H9 (cell line): ENCODE results near the gene TNFAIP2. TPM values are rescaled to one million over a fixed set of nuclear protein-coding genes. Genes with fewer than 3 reads are reported as not detected.

Source experiments
- DNase-seq: peaks from one replicate; pipeline ENCODE4 v3.0.0-alpha.2; 2017
- H2AFZ ChIP-seq: one replicate; pipeline ENCODE4 v1.6.1; 2013; ENCODE audit warnings: mild to moderate bottlenecking, low read length, control low read depth, moderate library complexity
- H2AK5ac ChIP-seq: 2 replicates; pipeline ENCODE4 v1.6.1; 2013; ENCODE audit warnings: low read length, control low read depth, mixed read lengths; ENCODE audit not compliant: insufficient read length
- H2BK120ac ChIP-seq: one replicate; pipeline ENCODE4 v1.6.1; 2013; ENCODE audit warnings: low read depth, mild to moderate bottlenecking, low read length, control low read depth, inconsistent platforms; ENCODE audit not compliant: poor library complexity, severe bottlenecking
- H2BK12ac ChIP-seq: 2 replicates; pipeline ENCODE4 v1.6.1; 2013; ENCODE audit warnings: low read length, control low read depth, mixed read lengths, low read depth; ENCODE audit not compliant: insufficient read length
- H2BK15ac ChIP-seq: 2 replicates; pipeline ENCODE4 v1.6.1; 2013; ENCODE audit warnings: low read depth, low read length, control low read depth
- H2BK20ac ChIP-seq: one replicate; pipeline ENCODE4 v1.6.1; 2013; ENCODE audit warnings: low read depth, mild to moderate bottlenecking, low read length, control low read depth, inconsistent platforms; ENCODE audit not compliant: poor library complexity, severe bottlenecking
- H2BK5ac ChIP-seq: 2 replicates; pipeline ENCODE4 v1.6.1; 2013; ENCODE audit warnings: low read length, control low read depth, mixed read lengths; ENCODE audit not compliant: insufficient read length
- H3K14ac ChIP-seq: 2 replicates; pipeline ENCODE4 v1.6.1; 2013; ENCODE audit warnings: low read length, control low read depth; ENCODE audit not compliant: insufficient read depth
- H3K18ac ChIP-seq: 2 replicates; pipeline ENCODE4 v1.6.1; 2013; ENCODE audit warnings: low read depth, mild to moderate bottlenecking, mixed read lengths, low read length, control low read depth; ENCODE audit not compliant: insufficient read length
- H3K23ac ChIP-seq: 2 replicates; pipeline ENCODE4 v1.6.1; 2013; ENCODE audit warnings: low read length, control low read depth, mixed read lengths, low read depth; ENCODE audit not compliant: insufficient read length
- H3K23me2 ChIP-seq: 2 replicates; pipeline ENCODE4 v1.6.1; 2013; ENCODE audit warnings: low read depth, mild to moderate bottlenecking, mixed read lengths, low read length, control low read depth; ENCODE audit not compliant: insufficient read length, poor library complexity, severe bottlenecking
- H3K27ac ChIP-seq: 2 replicates; pipeline ENCODE4 v1.5.1; 2013; ENCODE audit warnings: low read length, control low read depth, mixed read lengths, low read depth; ENCODE audit not compliant: insufficient read length
- H3K27me3 ChIP-seq: 2 replicates; pipeline ENCODE4 v1.6.1; 2013; ENCODE audit warnings: low read length, control low read depth, inconsistent platforms; ENCODE audit not compliant: insufficient read depth
- H3K4ac ChIP-seq: 2 replicates; pipeline ENCODE4 v1.6.1; 2013; ENCODE audit warnings: low read depth, mild to moderate bottlenecking, control low read depth, inconsistent platforms, low read length, moderate library complexity
- H3K4me1 ChIP-seq: 2 replicates; pipeline ENCODE4 v1.6.1; 2013; ENCODE audit warnings: low read length, control low read depth, inconsistent platforms; ENCODE audit not compliant: insufficient read depth
- H3K4me2 ChIP-seq: 2 replicates; pipeline ENCODE4 v1.6.1; 2013; ENCODE audit warnings: low read length, control low read depth, mixed read lengths; ENCODE audit not compliant: insufficient read length, insufficient read depth
- H3K56ac ChIP-seq: 2 replicates; pipeline ENCODE4 v1.6.1; 2013; ENCODE audit warnings: low read depth, mild to moderate bottlenecking, mixed read lengths, low read length, control low read depth; ENCODE audit not compliant: insufficient read length
- H3K79me1 ChIP-seq: 2 replicates; pipeline ENCODE4 v1.6.1; 2013; ENCODE audit warnings: low read depth, mild to moderate bottlenecking, moderate library complexity, low read length, control low read depth, inconsistent platforms; ENCODE audit not compliant: insufficient read depth, poor library complexity, severe bottlenecking
- H3K79me2 ChIP-seq: 2 replicates; pipeline ENCODE4 v1.6.1; 2013; ENCODE audit warnings: low read length, control low read depth, inconsistent platforms; ENCODE audit not compliant: insufficient read depth
- H3K9ac ChIP-seq: 2 replicates; pipeline ENCODE4 v1.6.1; 2013; ENCODE audit warnings: low read length, control low read depth, mixed read lengths; ENCODE audit not compliant: insufficient read length; ENCODE audit errors: extremely low read depth
- H3K9me3 ChIP-seq: one replicate; pipeline ENCODE4 v1.6.1; 2013; ENCODE audit warnings: low read depth, low read length, inconsistent platforms; ENCODE audit not compliant: control insufficient read depth
- H3T11ph ChIP-seq: one replicate; pipeline ENCODE4 v1.6.1; 2013; ENCODE audit warnings: mild to moderate bottlenecking, low read length, control low read depth, inconsistent platforms
- H4K20me1 ChIP-seq: one replicate; pipeline ENCODE4 v1.6.1; 2013; ENCODE audit not compliant: control insufficient read depth, insufficient read length, insufficient read depth
- H4K5ac ChIP-seq: 2 replicates; pipeline ENCODE4 v1.6.1; 2013; ENCODE audit warnings: low read depth, mild to moderate bottlenecking, mixed read lengths, low read length, control low read depth; ENCODE audit not compliant: insufficient read length
- H4K8ac ChIP-seq: replicated peaks from 2 replicates; pipeline ENCODE4 v1.6.1; 2013; ENCODE audit warnings: low read length, control low read depth, mixed read lengths, low read depth; ENCODE audit not compliant: insufficient read length
- H4K91ac ChIP-seq: 2 replicates; pipeline ENCODE4 v1.6.1; 2013; ENCODE audit warnings: low read depth, mild to moderate bottlenecking, moderate library complexity, mixed read lengths, low read length, control low read depth; ENCODE audit not compliant: insufficient read length
- H3K27ac Mint-ChIP-seq, 3 experiments: 2 replicates in 2 of 3; 3 replicates in 1 of 3; pipeline ENCODE4 v1.8.0; 2020 to 2021; ENCODE audit warnings: mixed read lengths in 3 of 3, mild to moderate bottlenecking in 1 of 3, moderate library complexity in 1 of 3
- H3K27me3 Mint-ChIP-seq: 2 replicates; pipeline ENCODE4 v1.8.0; 2021; ENCODE audit warnings: low read depth, mild to moderate bottlenecking, moderate library complexity, mixed read lengths
- H3K36me3 Mint-ChIP-seq, 3 experiments: 2 replicates in 2 of 3; 3 replicates in 1 of 3; pipeline ENCODE4 v1.8.0; 2020 to 2021; ENCODE audit warnings: low read depth in 3 of 3, mixed read lengths in 3 of 3; ENCODE audit not compliant: insufficient read depth in 1 of 3
- H3K4me1 Mint-ChIP-seq, 2 experiments: 2 replicates each; pipeline ENCODE4 v1.8.0; 2020; ENCODE audit warnings: mixed read lengths in 2 of 2
- H3K4me3 Mint-ChIP-seq, 2 experiments: 2 replicates in 1 of 2; 3 replicates in 1 of 2; pipeline ENCODE4 v1.8.0; 2020 to 2021; ENCODE audit warnings: mild to moderate bottlenecking in 2 of 2, mixed read lengths in 2 of 2, moderate library complexity in 1 of 2
- H3K9me3 Mint-ChIP-seq, 2 experiments: 2 replicates in 1 of 2; 3 replicates in 1 of 2; pipeline ENCODE4 v1.8.0; 2020; ENCODE audit warnings: mild to moderate bottlenecking in 2 of 2, mixed read lengths in 2 of 2, moderate library complexity in 1 of 2
- CTCF ChIP-seq: fragments of 200-600 bp; sonication (generic); conservative IDR thresholded peaks from 3 replicates; pipeline ENCODE4 v1.8.0; 2021; ENCODE audit warnings: antibody characterized with exemption, mild to moderate bottlenecking
- WGBS: extraction: QIAGEN DNeasy Blood & Tissue Kit; methylation state at CpG from one replicate; pipeline ENCODE4 v1.1.7; 2013; ENCODE audit warnings: missing lambda C conversion rate, low lambda C conversion rate, mixed read lengths; ENCODE audit not compliant: insufficient read length; ENCODE audit errors: extremely low coverage; 5-methylcytosine and 5-hydroxymethylcytosine counted together
- total RNA-seq: library from RNA; stranded (reverse); gene quantifications from 2 replicates; pipeline ENCODE4 v1.2.1, GENCODE V29; 2021

TNFAIP2 gene
- total RNA-seq, 1 experiment from 2014 or later = 29.3 TPM

DNA sequence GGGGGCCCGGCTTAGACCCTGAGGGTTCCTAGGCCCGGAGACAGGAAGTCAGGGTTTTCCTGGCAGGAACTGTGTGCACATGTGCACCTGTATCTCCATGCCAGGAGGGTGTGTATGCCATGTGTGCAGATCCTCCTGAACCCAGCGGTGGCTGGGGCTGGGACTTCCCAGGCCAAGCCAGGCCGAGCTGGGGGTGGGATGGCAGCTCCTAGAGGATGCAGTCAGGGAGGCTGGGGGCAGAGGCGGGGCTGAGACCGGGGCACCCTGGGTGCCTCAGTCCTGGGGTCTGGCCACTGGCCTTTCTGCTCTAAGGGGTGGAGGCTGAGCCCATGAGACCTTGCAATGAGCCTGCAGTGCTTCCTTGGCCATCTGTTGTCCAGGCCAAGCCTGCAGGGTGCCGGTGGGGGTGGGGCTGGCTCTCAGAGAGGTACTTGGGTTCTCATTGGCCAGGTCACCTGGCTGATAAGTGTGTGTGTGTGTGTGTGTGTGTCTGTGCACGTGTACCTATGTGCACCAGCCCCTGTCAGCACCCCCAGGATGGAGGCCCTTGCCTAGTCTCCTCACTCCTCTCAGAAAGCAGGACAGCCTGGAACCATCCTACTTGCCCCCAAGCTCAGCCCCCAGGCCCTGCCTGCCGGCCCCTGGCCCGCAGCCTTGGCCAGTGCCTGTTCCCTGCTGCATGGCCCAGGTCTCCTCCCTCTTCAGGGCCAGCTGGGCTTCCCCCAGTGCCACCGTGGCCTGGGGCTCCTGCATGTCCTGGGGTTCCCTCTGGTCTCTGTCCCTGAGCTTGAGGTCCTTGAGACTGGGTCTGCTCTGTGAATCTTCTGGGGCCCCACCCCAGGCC is 10.6 kb upstream of the TNFAIP2 start:
- Histone ChIP-seq H3K79me2 (no peaks in the 10 kb centered on the region), H4K8ac (no peak overlapping the region), H3K4me2 (no peak overlapping the region), H2AFZ (no peak overlapping the region), H4K20me1 (no peaks in the 10 kb centered on the region), H2AK5ac (no peak overlapping the region), H3K23ac (no peak overlapping the region), H2BK15ac (no peak overlapping the region), H3K4ac (no peak overlapping the region), H2BK20ac (no peak overlapping the region), H3K9me3 (no peaks in the 10 kb centered on the region), H3K79me1 (no peaks in the 10 kb centered on the region), H3K14ac (peak overlapping the region; percentile 55; the same call in 1 of the 2 replicates), H3T11ph (no peak overlapping the region), H4K91ac (no peak overlapping the region), H2BK5ac (no peak overlapping the region), H3K27ac (no peak overlapping the region), H4K5ac (no peak overlapping the region), H2BK120ac (no peak overlapping the region), H3K27me3 (no peaks in the 10 kb centered on the region), H3K9ac (no peak overlapping the region), H3K56ac (no peak overlapping the region), H3K18ac (no peak overlapping the region), H2BK12ac (no peak overlapping the region), H3K4me1 (peaks cover 6% of the 10 kb centered on the region), H3K23me2 (peaks cover 4% of the 10 kb centered on the region)
- H3K27ac Mint-ChIP-seq = no peak overlapping the region
- H3K4me3 Mint-ChIP-seq = no peak overlapping the region
- no peak for DNase-seq
- no CpG with 5 or more reads among the region's 11 CpGs for WGBS
- peaks cover 23 to 44% of the 10 kb centered on the region in 2 experiments for H3K4me1 Mint-ChIP-seq
- no peaks in the 10 kb centered on the region for H3K36me3 Mint-ChIP-seq
- no peak for TF ChIP-seq CTCF
- peaks cover 14% of the 10 kb centered on the region for H3K27me3 Mint-ChIP-seq
- H3K9me3 Mint-ChIP-seq = no peaks in the 10 kb centered on the region
